HG03159 (cell line): ENCODE results near the gene HPS3.
"Not testable (repeated sequence)": the region's sequence is repeated elsewhere in the genome, so short reads cannot be mapped to it uniquely, and the experiment has no call there.

Source experiments
- ATAC-seq: cut with Tn5 transposase; IDR thresholded peaks from one replicate; pipeline ENCODE4 v1.9.1; 2021; ENCODE audit warnings: mild to moderate bottlenecking, moderate library complexity; ENCODE audit not compliant: unreplicated experiment

The HPS3 gene, protein sequence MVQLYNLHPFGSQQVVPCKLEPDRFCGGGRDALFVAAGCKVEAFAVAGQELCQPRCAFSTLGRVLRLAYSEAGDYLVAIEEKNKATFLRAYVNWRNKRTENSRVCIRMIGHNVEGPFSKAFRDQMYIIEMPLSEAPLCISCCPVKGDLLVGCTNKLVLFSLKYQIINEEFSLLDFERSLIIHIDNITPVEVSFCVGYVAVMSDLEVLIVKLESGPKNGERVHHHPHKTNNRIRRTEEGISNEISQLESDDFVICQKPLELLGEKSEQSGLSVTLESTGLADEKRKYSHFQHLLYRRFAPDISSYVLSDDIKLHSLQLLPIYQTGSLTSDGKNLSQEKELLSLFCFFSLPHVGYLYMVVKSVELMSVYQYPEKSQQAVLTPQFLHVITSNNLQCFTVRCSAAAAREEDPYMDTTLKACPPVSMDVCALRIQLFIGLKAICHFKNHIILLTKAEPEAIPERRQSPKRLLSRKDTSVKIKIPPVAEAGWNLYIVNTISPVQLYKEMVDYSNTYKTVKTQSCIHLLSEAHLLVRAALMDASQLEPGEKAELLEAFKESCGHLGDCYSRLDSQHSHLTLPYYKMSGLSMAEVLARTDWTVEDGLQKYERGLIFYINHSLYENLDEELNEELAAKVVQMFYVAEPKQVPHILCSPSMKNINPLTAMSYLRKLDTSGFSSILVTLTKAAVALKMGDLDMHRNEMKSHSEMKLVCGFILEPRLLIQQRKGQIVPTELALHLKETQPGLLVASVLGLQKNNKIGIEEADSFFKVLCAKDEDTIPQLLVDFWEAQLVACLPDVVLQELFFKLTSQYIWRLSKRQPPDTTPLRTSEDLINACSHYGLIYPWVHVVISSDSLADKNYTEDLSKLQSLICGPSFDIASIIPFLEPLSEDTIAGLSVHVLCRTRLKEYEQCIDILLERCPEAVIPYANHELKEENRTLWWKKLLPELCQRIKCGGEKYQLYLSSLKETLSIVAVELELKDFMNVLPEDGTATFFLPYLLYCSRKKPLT

GRCh38 chr3:149129326-149130205 lies at the start of gene HPS3:
HPS3 (plus strand) TSS chr3:149129638; CDS start chr3:149129724, 86 bp downstream.
- peak; percentile 96 for ATAC-seq

GRCh38 chr3:149080011-149080698 lies 49.3 kb upstream of the HPS3 start:
- ATAC-seq, result no peak

DNA sequence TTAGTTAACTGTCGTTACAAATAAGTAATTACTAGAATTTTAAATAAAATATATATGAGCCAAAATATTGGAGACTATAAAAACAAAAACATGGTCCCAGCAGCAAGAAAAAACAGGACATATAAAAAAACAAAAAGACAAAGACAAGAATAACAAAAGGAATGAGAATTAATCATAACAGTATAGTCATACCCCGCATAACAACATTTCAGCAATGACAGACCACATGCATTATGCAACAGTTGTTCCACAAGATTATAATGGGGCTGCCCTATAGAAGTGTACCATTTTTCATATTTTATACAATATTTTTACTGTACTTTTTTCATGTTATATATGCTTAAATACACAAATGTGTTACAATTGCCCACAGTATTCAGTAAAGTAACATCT lies 48.7 kb upstream of the HPS3 start:
- ATAC-seq, result no peak

- no peak for ATAC-seq
Observed at GRCh38 chr3:149081772-149082171, 47.7 kb upstream of the HPS3 start.

DNA sequence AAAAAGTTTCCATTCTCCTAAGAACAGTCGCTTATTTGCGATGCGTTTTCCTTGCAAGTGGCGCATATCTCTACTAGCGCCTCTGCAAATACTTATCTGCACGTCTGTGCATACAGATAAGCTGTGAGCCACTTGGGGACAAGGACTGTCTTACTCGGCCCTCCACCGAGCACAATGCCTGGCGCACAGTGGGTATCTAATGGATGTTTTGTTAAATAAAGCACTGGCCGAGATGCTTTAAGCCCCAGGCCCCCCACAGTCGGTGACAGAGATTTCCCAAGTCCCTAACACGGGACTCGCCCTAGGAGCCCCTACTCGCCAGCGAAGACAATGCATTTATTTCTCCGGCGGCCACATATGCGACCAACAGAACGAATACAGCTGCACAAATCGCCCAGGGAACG lies 43.6 kb upstream of the HPS3 start:
- peak; percentile 35 for ATAC-seq

- ATAC-seq, result peak; percentile 99
Observed at GRCh38 chr3:149086232-149086988, 43.0 kb upstream of the HPS3 start, which contains the start of gene HLTF. HLTF (minus strand) TSS chr3:149086533; CDS start chr3:149086336, 197 bp downstream.

GRCh38 chr3:149087208-149087607 lies 42.2 kb upstream of the HPS3 start:
- ATAC-seq, result no peak

DNA sequence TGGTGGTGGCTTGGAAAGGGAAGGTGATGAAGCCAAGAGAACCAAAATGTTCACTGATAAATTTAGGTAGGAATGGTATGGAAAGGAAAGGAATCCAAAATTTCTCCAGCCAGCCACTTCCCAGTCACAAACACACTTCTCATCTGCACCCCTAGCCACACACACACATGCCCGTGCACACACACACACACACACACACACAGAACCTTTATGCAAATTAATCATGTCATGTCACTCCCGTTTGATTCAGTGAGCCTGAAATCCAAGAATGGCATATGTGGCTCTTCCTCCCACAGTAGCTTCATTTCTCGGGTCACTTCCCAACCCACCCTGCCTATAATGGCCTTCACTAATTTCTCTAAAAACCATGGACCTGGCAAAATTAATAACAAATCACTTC lies 40.0 kb upstream of the HPS3 start:
- ATAC-seq, result no peak

DNA sequence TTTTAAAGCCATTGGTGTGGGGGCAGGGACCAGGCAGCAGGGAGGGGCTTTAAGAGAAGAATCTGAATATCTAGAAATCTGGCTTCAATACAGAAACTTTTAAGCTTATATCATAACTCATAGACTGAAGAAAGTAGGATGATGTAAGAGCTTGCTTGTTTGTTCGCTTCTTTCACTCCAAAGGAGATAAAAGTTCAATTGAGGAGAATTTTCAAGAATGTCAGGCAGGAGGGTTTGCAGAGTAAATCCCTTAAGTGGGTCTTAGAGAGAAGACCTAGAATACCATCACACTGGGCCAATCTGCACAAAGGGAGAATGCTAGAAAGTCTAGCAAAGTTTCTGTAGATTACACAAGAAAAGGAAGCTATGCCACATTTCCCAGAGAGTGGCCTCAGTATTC lies 39.0 kb upstream of the HPS3 start:
- ATAC-seq, result no peak

DNA sequence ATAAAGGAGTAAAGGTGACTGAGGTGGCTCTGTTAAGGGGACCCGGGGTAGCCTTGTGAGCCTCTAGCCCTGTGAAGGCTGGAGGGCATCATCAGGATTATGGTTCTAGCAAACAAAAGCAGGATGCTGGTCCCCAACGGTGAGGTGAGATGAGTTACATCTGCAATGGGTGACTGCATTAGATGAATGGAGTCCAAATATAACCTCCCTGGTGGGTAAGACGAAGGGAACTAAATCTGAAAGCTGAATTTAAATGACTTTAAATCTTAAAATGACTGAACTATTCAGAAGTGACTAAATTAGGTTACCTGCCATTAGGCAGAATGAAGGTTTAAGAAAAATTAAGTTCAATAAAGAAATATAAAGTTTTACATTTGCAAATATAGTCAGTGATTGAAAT lies 38.5 kb upstream of the HPS3 start:
- no peak for ATAC-seq

GRCh38 chr3:149091983-149092382 lies 37.5 kb upstream of the HPS3 start:
- no peak for ATAC-seq

GRCh38 chr3:149095487-149095886 lies 34.0 kb upstream of the HPS3 start:
- ATAC-seq, result peak; percentile 94

DNA sequence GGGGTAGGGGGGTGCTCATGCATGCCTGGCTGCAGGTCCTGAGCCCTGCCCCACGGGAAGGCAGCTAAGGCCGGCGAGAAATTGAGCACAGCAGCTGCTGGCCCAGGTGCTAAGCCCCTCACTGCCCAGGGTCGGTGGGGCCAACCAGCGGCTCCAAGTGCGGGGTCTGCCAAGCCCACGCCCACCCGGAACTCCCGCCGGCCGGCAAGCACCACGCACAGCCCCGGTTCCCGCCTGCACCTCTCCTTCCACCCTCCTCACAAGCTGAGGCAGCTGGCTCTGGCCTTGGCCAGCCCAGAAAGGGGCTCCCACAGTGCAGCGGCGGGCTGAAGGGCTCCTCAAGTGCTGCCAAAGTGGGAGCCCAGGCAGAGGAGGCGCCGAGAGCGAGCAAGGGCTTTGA lies 31.5 kb upstream of the HPS3 start:
- not testable (repeated sequence) for ATAC-seq

DNA sequence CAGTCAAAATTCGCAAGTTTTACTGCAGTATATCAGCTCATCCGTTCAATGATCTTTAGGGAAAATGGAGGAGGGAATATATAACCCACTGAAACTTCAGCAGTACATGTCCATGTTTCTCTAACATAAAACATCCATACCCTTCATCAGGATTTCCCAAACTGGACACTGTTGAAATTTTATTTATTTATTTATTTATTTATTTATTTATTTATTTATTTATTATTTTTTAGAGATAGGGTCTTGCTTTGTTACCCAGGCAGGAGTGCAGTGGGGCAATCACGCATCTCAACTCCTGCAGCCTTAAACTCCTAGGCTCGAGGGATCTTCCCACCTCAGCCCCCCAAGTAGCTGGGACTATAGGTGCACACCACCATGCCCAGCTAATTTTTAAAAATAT lies 28.3 kb upstream of the HPS3 start:
- no peak for ATAC-seq

- no peak for ATAC-seq
Observed at GRCh38 chr3:149101641-149102040, 27.8 kb upstream of the HPS3 start.

- ATAC-seq, result no peak
Observed at GRCh38 chr3:149104484-149104883, 25.0 kb upstream of the HPS3 start.

DNA sequence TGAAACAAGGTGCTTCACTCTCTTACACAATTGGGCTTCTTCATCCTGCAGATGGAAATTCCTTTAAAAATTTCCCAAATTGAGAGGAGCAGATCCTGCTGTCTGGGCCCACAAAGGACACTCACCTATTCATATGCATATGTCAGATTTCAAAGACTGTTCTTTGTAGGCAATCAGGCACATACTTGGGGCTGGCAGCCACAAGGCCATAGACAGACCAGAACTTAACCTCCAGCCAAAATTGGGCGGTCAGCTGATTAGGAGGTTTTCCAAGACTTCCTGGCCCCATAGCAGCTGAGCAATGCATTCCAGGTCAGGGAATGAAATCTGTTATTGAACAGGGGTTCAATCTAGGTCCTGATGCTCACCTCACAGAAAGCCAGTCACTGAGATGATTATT lies 15.0 kb upstream of the HPS3 start:
- no peak for ATAC-seq

DNA sequence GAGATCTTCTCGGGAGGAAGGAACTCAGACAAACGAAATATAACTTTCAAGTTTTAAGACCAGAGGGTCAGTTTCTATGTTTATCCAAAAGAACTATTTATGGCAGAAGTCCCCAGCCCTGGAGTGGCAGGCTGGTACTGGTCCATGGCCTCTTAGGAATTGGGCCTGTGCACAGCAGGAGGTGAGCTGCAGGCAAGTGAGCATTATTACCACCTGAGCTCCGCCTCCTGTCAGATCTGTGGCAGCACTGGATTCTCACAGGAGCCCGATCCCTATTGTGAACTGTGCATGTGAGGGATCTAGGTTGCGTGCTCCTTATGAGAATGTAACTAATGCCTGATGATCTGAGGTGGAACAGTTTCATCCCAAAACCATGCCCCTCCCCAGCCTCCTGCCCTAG lies 14.3 kb upstream of the HPS3 start:
- ATAC-seq, result no peak

GRCh38 chr3:149118724-149119123 lies 10.7 kb upstream of the HPS3 start:
- no peak for ATAC-seq
